Measurements from ENCODE around the gene AMPD3.

The AMPD3 gene

GRCh38 chr11:10439351-10439750 is 15.7 kb upstream of the AMPD3 start:
- DNase-seq, result no peak

- DNase-seq, result no peak
Measured at GRCh38 chr11:10439924-10440323, 15.1 kb upstream of the AMPD3 start.

GRCh38 chr11:10440401-10440800 is 14.7 kb upstream of the AMPD3 start:
- no peak for DNase-seq

- no peak for DNase-seq
Measured at GRCh38 chr11:10441091-10441490, 14.0 kb upstream of the AMPD3 start.

- DNase-seq, result no peak
Measured at GRCh38 chr11:10441652-10442503, 13.2 kb upstream of the AMPD3 start.

- no peak for DNase-seq
Measured at GRCh38 chr11:10443152-10443551, 11.9 kb upstream of the AMPD3 start.

- DNase-seq, result no peak
Measured at GRCh38 chr11:10443721-10444235, 11.3 kb upstream of the AMPD3 start.

GRCh38 chr11:10444725-10445315 is 10.2 kb upstream of the AMPD3 start:
- DNase-seq, result no peak

GRCh38 chr11:10447445-10447844 is 7.6 kb upstream of the AMPD3 start:
- DNase-seq, result no peak

- peak; percentile 52 for DNase-seq
Measured at GRCh38 chr11:10450462-10451425, 4.3 kb upstream of the AMPD3 start.

GRCh38 chr11:10451426-10452116 is 3.5 kb upstream of the AMPD3 start:
- peak; percentile 52 for DNase-seq

GRCh38 chr11:10452211-10452767 is 2.8 kb upstream of the AMPD3 start:
- DNase-seq, result no peak

- DNase-seq, result no peak
Measured at GRCh38 chr11:10453261-10453660, 1.8 kb upstream of the AMPD3 start.

- no peak for DNase-seq
Measured at GRCh38 chr11:10455637-10456487, 798 bp downstream of the AMPD3 start.

GRCh38 chr11:10456519-10456918 is 1.5 kb downstream of the AMPD3 start:
- peak; percentile 64 for DNase-seq

- DNase-seq, result no peak
Measured at GRCh38 chr11:10457901-10458300, 2.8 kb downstream of the AMPD3 start.

- no peak for DNase-seq
Measured at GRCh38 chr11:10459029-10459970, 4.2 kb downstream of the AMPD3 start.

GRCh38 chr11:10460611-10461275 is 5.7 kb downstream of the AMPD3 start:
- no peak for DNase-seq

- no peak for DNase-seq
Measured at GRCh38 chr11:10461276-10461790, 6.3 kb downstream of the AMPD3 start.
